MM.1S (cell line): ENCODE data around the gene MEIOSIN.

Experiments used
- CTCF ChIP-seq: fragments of 300-600 bp; sonication (generic); IDR thresholded peaks from 2 replicates; pipeline ENCODE4 v1.5.1; 2016; ENCODE audit warnings: antibody characterized with exemption, low read length, mixed read lengths
- EZH2 ChIP-seq: fragments of 300-600 bp; sonication (generic); optimal IDR thresholded peaks from 2 replicates; pipeline ENCODE3; 2017; ENCODE audit warnings: low read depth, mild to moderate bottlenecking, antibody characterized with exemption, low read length, mixed read lengths

GRCh38 chr19:45768655-45768983 is 35.4 kb downstream of the MEIOSIN start:
- TF ChIP-seq CTCF (no peak), EZH2 (no peak)
